ENCODE measurements around the gene HSFX3. TPM values are rescaled to one million over a fixed set of nuclear protein-coding genes. Genes with fewer than 3 reads are reported as not detected.
"Not testable (repeated sequence)": the region's sequence is repeated elsewhere in the genome, so short reads cannot be mapped to it uniquely, and the experiment has no call there.

Gene HSFX3
- total RNA-seq, 1 experiment from 2014 or later = not detected

- H3K9me2 ChIP-seq (ENCODE audit: insufficient read depth); CTCF ChIA-PET; POLR2A ChIA-PET (ENCODE audit: unreplicated experiment); H3K27ac ChIP-seq; H3K4me2 ChIP-seq; H3K36me3 ChIP-seq (ENCODE audit: low read depth); H3K4me1 ChIP-seq (replicated peaks; ENCODE audit: insufficient read depth); H3K4me3 ChIP-seq; H3K79me2 ChIP-seq (ENCODE audit: low read depth); H3F3A ChIP-seq (ENCODE audit: insufficient read depth, low read depth); H3K9me3 ChIP-seq (ENCODE audit: insufficient read depth, low read depth); BruUV-seq (replicated peaks); DNase-seq; H3K27me3 ChIP-seq (ENCODE audit: insufficient read depth, low read depth); H4K20me1 ChIP-seq (ENCODE audit: insufficient read depth); H2AFZ ChIP-seq: not testable (repeated sequence)
- intact Hi-C loops (cut with micrococcal nuclease; ENCODE audit: unreplicated experiment) = loop anchor here (10.0 kb wide), 2 partner anchors 1017 to 1147 kb away; partner anchors contain the start of genes MTM1 and MTMR1
These were observed 1.9 kb downstream of the HSFX3 start for GRCh38 chrX:149547782-149548181.

GRCh38 chrX:149546962-149547361 is 2.8 kb downstream of the HSFX3 start:
- H2AFZ ChIP-seq; H3K27ac ChIP-seq; H3F3A ChIP-seq (ENCODE audit: insufficient read depth, low read depth); H3K4me1 ChIP-seq (replicated peaks; ENCODE audit: insufficient read depth); POLR2A ChIA-PET (ENCODE audit: unreplicated experiment); CTCF ChIA-PET; H3K4me3 ChIP-seq; H3K79me2 ChIP-seq (ENCODE audit: low read depth); H3K9me3 ChIP-seq (ENCODE audit: insufficient read depth, low read depth); BruUV-seq (replicated peaks); H4K20me1 ChIP-seq (ENCODE audit: insufficient read depth); H3K27me3 ChIP-seq (ENCODE audit: insufficient read depth, low read depth); H3K9me2 ChIP-seq (ENCODE audit: insufficient read depth); H3K36me3 ChIP-seq (ENCODE audit: low read depth); DNase-seq; H3K4me2 ChIP-seq: not testable (repeated sequence)
- intact Hi-C loops (cut with micrococcal nuclease; ENCODE audit: unreplicated experiment) = loop anchor here (10.0 kb wide), 2 partner anchors 1018 to 1148 kb away; partner anchors contain the start of genes MTM1 and MTMR1

- DNase-seq; H3K27me3 ChIP-seq (ENCODE audit: insufficient read depth, low read depth); H3F3A ChIP-seq (ENCODE audit: insufficient read depth, low read depth); H3K27ac ChIP-seq; H3K9me2 ChIP-seq (ENCODE audit: insufficient read depth); H4K20me1 ChIP-seq (ENCODE audit: insufficient read depth); H3K79me2 ChIP-seq (ENCODE audit: low read depth); H3K4me2 ChIP-seq; POLR2A ChIA-PET (ENCODE audit: unreplicated experiment); H2AFZ ChIP-seq; CTCF ChIA-PET; BruUV-seq (replicated peaks); H3K9me3 ChIP-seq (ENCODE audit: insufficient read depth, low read depth); H3K36me3 ChIP-seq (ENCODE audit: low read depth); H3K4me3 ChIP-seq; H3K4me1 ChIP-seq (replicated peaks; ENCODE audit: insufficient read depth): not testable (repeated sequence)
- peak; percentile 34; the same call in 1 of the 2 replicates for TF ChIP-seq CTCF (conservative IDR thresholded peaks at IDR 0.05)
- intact Hi-C loops (cut with micrococcal nuclease; ENCODE audit: unreplicated experiment) = loop anchor here (10.0 kb wide), 2 partner anchors 1019 to 1149 kb away; partner anchors contain the start of genes MTM1 and MTMR1
These were observed 3.9 kb downstream of the HSFX3 start for GRCh38 chrX:149545545-149546543.

- CTCF ChIA-PET = no interaction called here
- Histone ChIP-seq H3K27me3 (ENCODE audit: insufficient read depth, low read depth) (no peaks in the 10 kb centered on the region), H2AFZ (peak overlapping the region; percentile 89), H3K79me2 (ENCODE audit: low read depth) (peaks cover 8% of the 10 kb centered on the region), H3K27ac (peak overlapping the region; percentile 72), H3K9me3 (ENCODE audit: insufficient read depth, low read depth) (no peaks in the 10 kb centered on the region), H3K4me3 (peak overlapping the region; percentile 81), H3K4me2 (peak overlapping the region; percentile 91), H3K4me1 (replicated peaks; ENCODE audit: insufficient read depth) (peaks cover 8% of the 10 kb centered on the region), H4K20me1 (ENCODE audit: insufficient read depth) (no peaks in the 10 kb centered on the region), H3K36me3 (ENCODE audit: low read depth) (no peaks in the 10 kb centered on the region), H3K9me2 (ENCODE audit: insufficient read depth) (no peaks in the 10 kb centered on the region), H3F3A (ENCODE audit: insufficient read depth, low read depth) (peaks cover 6% of the 10 kb centered on the region; the same call in 1 of the 2 replicates)
- POLR2A ChIA-PET (ENCODE audit: unreplicated experiment) = interaction anchor here (0.6 kb wide), 2 partner anchors 70 to 149 kb away, joined by 5 to 6 read pairs; no protein-coding TSS in a partner anchor
- no peak for TF ChIP-seq EZH2 (IDR thresholded peaks at IDR 0.05; ENCODE audit: low read depth)
- no peak for TF ChIP-seq CTCF (conservative IDR thresholded peaks at IDR 0.05)
- DNase-seq = no peak
- intact Hi-C loops (cut with micrococcal nuclease; ENCODE audit: unreplicated experiment) = loop anchor here (10.0 kb wide), 2 partner anchors 1023 to 1153 kb away; partner anchors contain the start of genes MTM1 and MTMR1
- BruUV-seq (replicated peaks) = no TSS peak
These were observed 8.1 kb downstream of the HSFX3 start for GRCh38 chrX:149541521-149542047.

All from PC-9 (cell line).